Hindlimb muscle (tissue), 1 donor: ENCODE measurements around the gene GNAZ. TPM values are rescaled to one million over a fixed set of nuclear protein-coding genes. Genes with fewer than 3 reads are reported as not detected.
A peak's percentile ranks its signal among the peaks of the same experiment; 100 is the strongest.

Experiments used
- DNase-seq: peaks from one replicate; pipeline ENCODE4 v3.0.0-alpha.2; 2013
- polyA plus RNA-seq: library from polyadenylated mRNA; unstranded; fragments of 120-200 nt; gene quantifications from one replicate; pipeline ENCODE4 v1.2.1, GENCODE V29; 2013; ENCODE audit not compliant: insufficient read length

GNAZ gene
- polyA plus RNA-seq, 1 donor = 3.4 TPM

GRCh38 chr22:23093051-23093788 is 22.9 kb downstream of the GNAZ start:
- no peak for DNase-seq

- no peak for DNase-seq
Measured at GRCh38 chr22:23094260-23094659, 23.9 kb downstream of the GNAZ start.

GRCh38 chr22:23094695-23095681 is 24.7 kb downstream of the GNAZ start:
- DNase-seq = no peak

GRCh38 chr22:23095733-23096342 is 25.5 kb downstream of the GNAZ start:
- no peak for DNase-seq

- no peak for DNase-seq
Measured at GRCh38 chr22:23097412-23098229, 27.3 kb downstream of the GNAZ start.

GRCh38 chr22:23098230-23098705 is 27.9 kb downstream of the GNAZ start:
- no peak for DNase-seq

- DNase-seq = no peak
Measured at GRCh38 chr22:23098718-23099530, 28.6 kb downstream of the GNAZ start.

GRCh38 chr22:23099531-23099804 is 29.1 kb downstream of the GNAZ start:
- DNase-seq = no peak

GRCh38 chr22:23100124-23100801 is 29.9 kb downstream of the GNAZ start:
- DNase-seq = no peak

- no peak for DNase-seq
Measured at GRCh38 chr22:23101524-23101923, 31.2 kb downstream of the GNAZ start.

- DNase-seq = no peak
Measured at GRCh38 chr22:23102002-23102655, 31.8 kb downstream of the GNAZ start.

GRCh38 chr22:23102776-23103175 is 32.5 kb downstream of the GNAZ start:
- DNase-seq = no peak

GRCh38 chr22:23103199-23103954 is 33.1 kb downstream of the GNAZ start:
- no peak for DNase-seq

- no peak for DNase-seq
Measured at GRCh38 chr22:23104187-23104971, 34.1 kb downstream of the GNAZ start.

- no peak for DNase-seq
Measured at GRCh38 chr22:23105304-23105703, 35.0 kb downstream of the GNAZ start.

GRCh38 chr22:23105919-23106318 is 35.6 kb downstream of the GNAZ start:
- no peak for DNase-seq

- no peak for DNase-seq
Measured at GRCh38 chr22:23106344-23106743, 36.0 kb downstream of the GNAZ start.

- DNase-seq = peak; percentile 39
Measured at GRCh38 chr22:23106906-23107367, 36.6 kb downstream of the GNAZ start.
